ENCODE data around the gene NUP160.
"Not testable (repeated sequence)": the region's sequence is repeated elsewhere in the genome, so short reads cannot be mapped to it uniquely, and the experiment has no call there.

Gene NUP160

GRCh38 chr11:47847892-47848699 lies at the start of gene NUP160:
NUP160 (minus strand) TSS chr11:47848350; CDS start chr11:47848318, 32 bp downstream.
- peak; percentile 79 for DNase-seq

GRCh38 chr11:47896199-47896598 lies 48.0 kb upstream of the NUP160 start:
- DNase-seq = no peak

GRCh38 chr11:47895035-47895434 lies 46.9 kb upstream of the NUP160 start:
- no peak for DNase-seq

- not testable (repeated sequence) for DNase-seq
Measured at GRCh38 chr11:47892546-47893276, 44.6 kb upstream of the NUP160 start.

GRCh38 chr11:47891886-47892285 lies 43.7 kb upstream of the NUP160 start:
- no peak for DNase-seq

- DNase-seq = no peak
Measured at GRCh38 chr11:47889714-47890441, 41.7 kb upstream of the NUP160 start.

- DNase-seq = no peak
Measured at GRCh38 chr11:47887910-47888569, 39.9 kb upstream of the NUP160 start.

- DNase-seq = no peak
Measured at GRCh38 chr11:47886096-47886495, 37.9 kb upstream of the NUP160 start.

- DNase-seq = not testable (repeated sequence)
Measured at GRCh38 chr11:47882437-47882836, 34.3 kb upstream of the NUP160 start.

GRCh38 chr11:47881145-47881544 lies 33.0 kb upstream of the NUP160 start:
- no peak for DNase-seq

GRCh38 chr11:47879259-47880158 lies 31.4 kb upstream of the NUP160 start:
- no peak for DNase-seq

GRCh38 chr11:47875858-47876257 lies 27.7 kb upstream of the NUP160 start:
- not testable (repeated sequence) for DNase-seq

- no peak for DNase-seq
Measured at GRCh38 chr11:47870404-47870803, 22.3 kb upstream of the NUP160 start.

GRCh38 chr11:47869544-47870393 lies 21.6 kb upstream of the NUP160 start:
- DNase-seq = no peak

- DNase-seq = no peak
Measured at GRCh38 chr11:47867823-47868222, 19.7 kb upstream of the NUP160 start.

GRCh38 chr11:47866892-47867291 lies 18.7 kb upstream of the NUP160 start:
- not testable (repeated sequence) for DNase-seq

- DNase-seq = no peak
Measured at GRCh38 chr11:47864901-47865300, 16.8 kb upstream of the NUP160 start.

GRCh38 chr11:47863898-47864430 lies 15.8 kb upstream of the NUP160 start:
- no peak for DNase-seq

- DNase-seq = no peak
Measured at GRCh38 chr11:47863189-47863897, 15.2 kb upstream of the NUP160 start.

- no peak for DNase-seq
Measured at GRCh38 chr11:47861728-47862127, 13.6 kb upstream of the NUP160 start.
